Fibroblast of lung (primary cell): ENCODE measurements around the gene ICE1.

Source experiments
- CTCF ChIP-seq, 2 donors: IDR thresholded peaks in 1 of 2; conservative IDR thresholded peaks in 1 of 2; 1 replicate in 1 of 2; 2 replicates in 1 of 2; pipeline ENCODE4 v1.5.1; 2011 to 2012; ENCODE audit warnings: low read length in 2 of 2, control low read depth in 1 of 2, inconsistent platforms in 1 of 2, low read depth in 1 of 2, mild to moderate bottlenecking in 1 of 2
- EZH2 ChIP-seq: IDR thresholded peaks from 2 replicates; pipeline ENCODE4 v1.5.1; 2012; ENCODE audit warnings: low read length, control low read depth, mild to moderate bottlenecking; ENCODE audit errors: missing control alignments

GRCh38 chr5:5461012-5461411 lies 38.5 kb downstream of the ICE1 start:
- TF ChIP-seq CTCF (conservative IDR thresholded peaks at IDR 0.05 in 1 of 2, IDR thresholded peaks at IDR 0.05 in 1 of 2; ENCODE audit: low read depth in 1 of 2, low read length in 2 of 2), result no peak
- no peak for TF ChIP-seq EZH2
